K562 (cell line): Measurements from ENCODE around the gene DPY19L1. TPM values are rescaled to one million over a fixed set of nuclear protein-coding genes. Genes with fewer than 3 reads are reported as not detected.

Experiments used
- ARID1B ChIP-seq: fragments of 450-650 bp; IDR thresholded peaks from 2 replicates; pipeline ENCODE4 v1.6.1; 2016; ENCODE audit warnings: antibody characterized with exemption, mild to moderate bottlenecking, inconsistent platforms
- CTBP1 ChIP-seq: fragments of 450-650 bp; IDR thresholded peaks from 2 replicates; pipeline ENCODE4 v1.6.1; 2016; ENCODE audit warnings: borderline replicate concordance
- FOSL1 ChIP-seq: fragments of 200-800 bp; sonication (Bioruptor generic); conservative IDR thresholded peaks from 2 replicates; pipeline ENCODE4 v1.6.1; 2016; ENCODE audit warnings: missing genetic modification characterization, missing compliant biosample characterization
- FOXK2 ChIP-seq, 2 experiments: fragments of 450-650 bp; IDR thresholded peaks in 1 of 2; conservative IDR thresholded peaks in 1 of 2; 2 replicates each; pipeline ENCODE4 v1.6.1; 2016; ENCODE audit warnings: low read depth in 2 of 2, mild to moderate bottlenecking in 1 of 2
- GABPA ChIP-seq: fragments of 200-800 bp; sonication (Bioruptor generic); conservative IDR thresholded peaks from 2 replicates; pipeline ENCODE4 v1.6.1; 2016; ENCODE audit warnings: low read depth, missing genetic modification characterization, missing compliant biosample characterization
- GTF2E2 ChIP-seq: fragments of 200-800 bp; sonication (Bioruptor generic); IDR thresholded peaks from 2 replicates; pipeline ENCODE4 v1.6.1; 2016; ENCODE audit warnings: missing genetic modification characterization, missing compliant biosample characterization
- LEF1 ChIP-seq: fragments of 450-650 bp; IDR thresholded peaks from 2 replicates; pipeline ENCODE4 v1.6.1; 2016; ENCODE audit warnings: mild to moderate bottlenecking
- MEF2D ChIP-seq: conservative IDR thresholded peaks from 2 replicates; pipeline ENCODE4 v1.6.1; 2016; ENCODE audit warnings: low read depth, missing genetic modification characterization, missing compliant biosample characterization
- SMARCA4 ChIP-seq: fragments of 450-650 bp; IDR thresholded peaks from 2 replicates; pipeline ENCODE4 v1.6.1; 2016
- SRF ChIP-seq, 2 experiments: fragments of 250-450, 450-650 bp in 1 of 2; sonication (Bioruptor Pico) in 1 of 2; sonication (generic) in 1 of 2; formaldehyde crosslinking; IDR thresholded peaks; 2 replicates each; pipeline versions ENCODE4 v1.5.0 to v1.5.1; 2020 to 2022; ENCODE audit warnings: mild to moderate bottlenecking in 1 of 2, missing genetic modification reagents in 1 of 2
- SRSF1 ChIP-seq: fragments of 200-400 bp; formaldehyde crosslinking; IDR thresholded peaks from 2 replicates; pipeline ENCODE4 v1.6.1; 2017; ENCODE audit warnings: mild to moderate bottlenecking, low read depth, low read length, moderate library complexity
- TGIF2 ChIP-seq: sonication (generic); formaldehyde crosslinking; IDR thresholded peaks from 2 replicates; pipeline ENCODE4 v1.8.1; 2022; ENCODE audit warnings: mild to moderate bottlenecking, missing genetic modification reagents, moderate library complexity
- YY1 ChIP-seq, 3 experiments: IDR thresholded peaks; 2 replicates each; pipeline ENCODE4 v1.6.1; 2011; ENCODE audit warnings: low read length in 2 of 3, mild to moderate bottlenecking in 2 of 3, moderate library complexity in 2 of 3, borderline replicate concordance in 1 of 3, control low read depth in 1 of 3, low read depth in 1 of 3; ENCODE audit not compliant: insufficient read depth in 3 of 3, insufficient replicate concordance in 2 of 3, control insufficient read depth in 1 of 3, insufficient read length in 1 of 3; ENCODE audit errors: extremely low read depth in 1 of 3
- ZEB2 ChIP-seq: fragments of 450-650 bp; IDR thresholded peaks from 2 replicates; pipeline ENCODE4 v1.6.1; 2016
- polyA plus RNA-seq, 8 experiments: library from polyadenylated mRNA; depleted of rRNA in 4 of 8; stranded (reverse) in 5 of 8; unstranded in 3 of 8; fragments of >200 nt; fragmentation: Nextera tagmentation in 2 of 8; fragmentation: Illumina TruSeq in 1 of 8; extraction: Ambion mirVana in 2 of 8; extraction: Trizol in 1 of 8; gene quantifications; 2 replicates each; pipeline versions ENCODE4 v1.2.1 to v1.2.3, GENCODE V29; 2011 to 2014; ENCODE audit warnings: inconsistent platforms in 1 of 8, missing spikeins in 1 of 8
- total RNA-seq, 7 experiments: library from RNA; depleted of rRNA in 6 of 7; stranded (reverse); fragments of >200 nt in 6 of 7; fragmentation: Illumina TruSeq in 2 of 7; extraction: Trizol in 2 of 7; gene quantifications; 2 replicates each; pipeline versions ENCODE4 v1.2.1 to v1.2.3, GENCODE V29; 2011 to 2021; ENCODE audit warnings: low replicate concordance in 1 of 7
- TF ChIP-seq, protein P1 (sequence below), 2 experiments: fragments of 200-800 bp in 1 of 2; sonication (Bioruptor generic) in 1 of 2; sonication (generic) in 1 of 2; formaldehyde crosslinking in 1 of 2; IDR thresholded peaks in 1 of 2; conservative IDR thresholded peaks in 1 of 2; 2 replicates each; pipeline versions ENCODE4 v1.5.0 to v1.6.1; 2016 to 2020; ENCODE audit warnings: missing compliant biosample characterization in 1 of 2, missing genetic modification characterization in 1 of 2, missing genetic modification reagents in 1 of 2
- TF ChIP-seq, protein P2 (sequence below), 2 experiments: IDR thresholded peaks; 2 replicates each; pipeline ENCODE4 v1.6.1; 2011; ENCODE audit warnings: borderline replicate concordance in 1 of 2, control low read depth in 1 of 2, low read depth in 1 of 2, low read length in 1 of 2, mild to moderate bottlenecking in 1 of 2, mixed read lengths in 1 of 2, moderate library complexity in 1 of 2; ENCODE audit not compliant: insufficient read depth in 1 of 2, insufficient read length in 1 of 2, poor library complexity in 1 of 2, severe bottlenecking in 1 of 2; ENCODE audit errors: extremely low read depth in 1 of 2
- TF ChIP-seq, protein P3 (sequence below): fragments of 250-450 bp; sonication (Bioruptor Pico); IDR thresholded peaks from 2 replicates; pipeline ENCODE4 v1.5.0; 2021

The DPY19L1 gene
- total and polyA plus RNA-seq, 9 of the 15 experiments (the other 6 are each of a cell fraction or from before 2014, with no cell fraction given) = 4.0 to 34.3 (median 22.1) TPM

DNA sequence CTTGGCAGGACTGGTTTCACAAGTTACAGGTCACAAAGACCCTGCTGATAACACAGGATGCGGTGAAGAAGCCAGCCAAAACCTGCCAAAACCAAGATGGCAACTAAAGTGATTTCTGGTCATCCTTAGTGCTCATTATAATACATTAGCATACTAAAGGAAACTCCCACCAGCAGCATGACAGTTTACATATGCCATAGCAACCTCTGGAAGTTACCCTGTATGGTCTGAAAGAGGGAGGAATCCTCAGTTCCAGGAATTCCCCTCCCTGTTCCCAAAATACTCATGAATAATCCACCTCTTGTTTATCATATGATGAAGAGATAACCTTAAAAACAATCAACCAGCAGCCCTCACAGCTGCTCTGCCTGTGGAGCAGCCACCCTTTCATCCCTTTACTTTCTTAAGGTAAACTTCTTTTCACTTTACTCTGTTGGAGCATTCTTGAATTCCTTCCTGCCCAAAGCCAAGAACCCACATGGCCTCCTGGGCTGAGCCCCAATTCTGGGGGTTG lies 21.9 kb downstream of the DPY19L1 start (continued):
- TF ChIP-seq LEF1 (no peak), MEF2D (peak; percentile 73; the same call in 1 of the 2 replicates), SRF (CRISPR knock-in tag; IDR thresholded peaks at IDR 0.05) (peak; percentile 55 to 97; a peak in 3 of 4 replicates), GABPA (peak; percentile 27; the same call in 1 of the 2 replicates), GTF2E2 (peak; percentile 43; the same call in 1 of the 2 replicates), FOSL1 (peak; percentile 84), ZEB2 (0 out of 2 replicates have a peak, but pooled peaks have one; percentile 31), FOXK2 (conservative IDR thresholded peaks at IDR 0.05 in 1 of 2, IDR thresholded peaks at IDR 0.05 in 1 of 2; ENCODE audit: low read depth in 2 of 2) (peak; percentile 18 to 55; a peak in 2 of 4 replicates), SMARCA4 (0 out of 2 replicates have a peak, but pooled peaks have one; percentile 47), TGIF2 (CRISPR knock-in tag) (no peak), SRSF1 (no peak), ARID1B (peak; percentile 34; the same call in 1 of the 2 replicates), YY1 (IDR thresholded peaks at IDR 0.05; ENCODE audit: borderline replicate concordance in 1 of 3, control insufficient read depth in 1 of 3, extremely low read depth in 1 of 3, insufficient read depth in 3 of 3, insufficient read length in 1 of 3, insufficient replicate concordance in 2 of 3, low read depth in 1 of 3, low read length in 2 of 3) (peak in 1 of 3 experiments; percentile 56), CTBP1 (peak; percentile 31; the same call in 1 of the 2 replicates)
- TF ChIP-seq, protein P1, sequence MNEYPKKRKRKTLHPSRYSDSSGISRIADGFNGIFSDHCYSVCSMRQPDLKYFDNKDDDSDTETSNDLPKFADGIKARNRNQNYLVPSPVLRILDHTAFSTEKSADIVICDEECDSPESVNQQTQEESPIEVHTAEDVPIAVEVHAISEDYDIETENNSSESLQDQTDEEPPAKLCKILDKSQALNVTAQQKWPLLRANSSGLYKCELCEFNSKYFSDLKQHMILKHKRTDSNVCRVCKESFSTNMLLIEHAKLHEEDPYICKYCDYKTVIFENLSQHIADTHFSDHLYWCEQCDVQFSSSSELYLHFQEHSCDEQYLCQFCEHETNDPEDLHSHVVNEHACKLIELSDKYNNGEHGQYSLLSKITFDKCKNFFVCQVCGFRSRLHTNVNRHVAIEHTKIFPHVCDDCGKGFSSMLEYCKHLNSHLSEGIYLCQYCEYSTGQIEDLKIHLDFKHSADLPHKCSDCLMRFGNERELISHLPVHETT (CRISPR knock-in tag; conservative IDR thresholded peaks at IDR 0.05 in 1 of 2, IDR thresholded peaks at IDR 0.05 in 1 of 2) = peak in 1 of 2 experiments; percentile 24; a peak in 1 of 4 replicates
- TF ChIP-seq, protein P2, sequence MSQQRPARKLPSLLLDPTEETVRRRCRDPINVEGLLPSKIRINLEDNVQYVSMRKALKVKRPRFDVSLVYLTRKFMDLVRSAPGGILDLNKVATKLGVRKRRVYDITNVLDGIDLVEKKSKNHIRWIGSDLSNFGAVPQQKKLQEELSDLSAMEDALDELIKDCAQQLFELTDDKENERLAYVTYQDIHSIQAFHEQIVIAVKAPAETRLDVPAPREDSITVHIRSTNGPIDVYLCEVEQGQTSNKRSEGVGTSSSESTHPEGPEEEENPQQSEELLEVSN (IDR thresholded peaks at IDR 0.05; ENCODE audit: borderline replicate concordance in 1 of 2, extremely low read depth in 1 of 2, insufficient read depth in 1 of 2, insufficient read length in 1 of 2, low read depth in 1 of 2, low read length in 1 of 2, poor library complexity in 1 of 2, severe bottlenecking in 1 of 2) = no peak
- TF ChIP-seq, protein P3, sequence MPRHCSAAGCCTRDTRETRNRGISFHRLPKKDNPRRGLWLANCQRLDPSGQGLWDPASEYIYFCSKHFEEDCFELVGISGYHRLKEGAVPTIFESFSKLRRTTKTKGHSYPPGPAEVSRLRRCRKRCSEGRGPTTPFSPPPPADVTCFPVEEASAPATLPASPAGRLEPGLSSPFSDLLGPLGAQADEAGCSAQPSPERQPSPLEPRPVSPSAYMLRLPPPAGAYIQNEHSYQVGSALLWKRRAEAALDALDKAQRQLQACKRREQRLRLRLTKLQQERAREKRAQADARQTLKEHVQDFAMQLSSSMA (CRISPR knock-in tag) = no peak
